Breast epithelium (tissue), 3 donors: ENCODE data around the gene POFUT1.
"Not testable (repeated sequence)": the region's sequence is repeated elsewhere in the genome, so short reads cannot be mapped to it uniquely, and the experiment has no call there.

Experiments used
- POLR2A ChIP-seq: fragments of 450-650 bp; IDR thresholded peaks from one replicate; pipeline ENCODE4 v1.6.1; 2016; ENCODE audit warnings: antibody characterized with exemption, mild to moderate bottlenecking, moderate library complexity
- POLR2AphosphoS5 ChIP-seq, 3 donors: sonication (generic); formaldehyde crosslinking; IDR thresholded peaks; one replicate each; pipeline ENCODE4 v1.6.1; 2017; ENCODE audit warnings: antibody characterized with exemption in 3 of 3
- TF ChIP-seq, protein P1 (sequence below), 3 donors: fragments of 450-650 bp; IDR thresholded peaks; one replicate each; pipeline ENCODE4 v1.5.1; 2016 to 2017; ENCODE audit warnings: antibody characterized with exemption in 3 of 3, mild to moderate bottlenecking in 3 of 3, moderate library complexity in 3 of 3

- TF ChIP-seq, protein P1, sequence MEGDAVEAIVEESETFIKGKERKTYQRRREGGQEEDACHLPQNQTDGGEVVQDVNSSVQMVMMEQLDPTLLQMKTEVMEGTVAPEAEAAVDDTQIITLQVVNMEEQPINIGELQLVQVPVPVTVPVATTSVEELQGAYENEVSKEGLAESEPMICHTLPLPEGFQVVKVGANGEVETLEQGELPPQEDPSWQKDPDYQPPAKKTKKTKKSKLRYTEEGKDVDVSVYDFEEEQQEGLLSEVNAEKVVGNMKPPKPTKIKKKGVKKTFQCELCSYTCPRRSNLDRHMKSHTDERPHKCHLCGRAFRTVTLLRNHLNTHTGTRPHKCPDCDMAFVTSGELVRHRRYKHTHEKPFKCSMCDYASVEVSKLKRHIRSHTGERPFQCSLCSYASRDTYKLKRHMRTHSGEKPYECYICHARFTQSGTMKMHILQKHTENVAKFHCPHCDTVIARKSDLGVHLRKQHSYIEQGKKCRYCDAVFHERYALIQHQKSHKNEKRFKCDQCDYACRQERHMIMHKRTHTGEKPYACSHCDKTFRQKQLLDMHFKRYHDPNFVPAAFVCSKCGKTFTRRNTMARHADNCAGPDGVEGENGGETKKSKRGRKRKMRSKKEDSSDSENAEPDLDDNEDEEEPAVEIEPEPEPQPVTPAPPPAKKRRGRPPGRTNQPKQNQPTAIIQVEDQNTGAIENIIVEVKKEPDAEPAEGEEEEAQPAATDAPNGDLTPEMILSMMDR (IDR thresholded peaks at IDR 0.05), result not testable (repeated sequence)
- TF ChIP-seq POLR2A; POLR2AphosphoS5 (IDR thresholded peaks at IDR 0.05): not testable (repeated sequence)
These were observed 11.1 kb upstream of the POFUT1 start for GRCh38 chr20:32196613-32197012.
